Ascending aorta (tissue), 2 donors: ENCODE measurements around the gene RPRD2. TPM values are rescaled to one million over a fixed set of nuclear protein-coding genes. Genes with fewer than 3 reads are reported as not detected.
"Not testable (repeated sequence)": the region's sequence is repeated elsewhere in the genome, so short reads cannot be mapped to it uniquely, and the experiment has no call there.

Experiments
- DNase-seq, 2 donors: peaks; one replicate each; pipeline ENCODE4 v3.0.0-alpha.2; 2019; ENCODE audit warnings: low spot score in 2 of 2
- H3K27ac ChIP-seq, 2 donors: fragments of 200-600 bp; sonication (generic); one replicate each; pipeline ENCODE4 v1.5.1; 2016 to 2017; ENCODE audit warnings: mild to moderate bottlenecking in 1 of 2
- H3K27me3 ChIP-seq: fragments of 200-600 bp; sonication (generic); one replicate; pipeline ENCODE4 v1.5.1; 2017
- H3K36me3 ChIP-seq, 2 donors: fragments of 200-600 bp; sonication (generic); one replicate each; pipeline ENCODE4 v1.5.1; 2016
- H3K4me1 ChIP-seq, 2 donors: fragments of 200-600 bp; sonication (generic); one replicate each; pipeline ENCODE4 v1.5.1; 2016 to 2017; ENCODE audit warnings: mild to moderate bottlenecking in 1 of 2
- H3K4me3 ChIP-seq, 2 donors: fragments of 200-600 bp; sonication (generic); one replicate each; pipeline ENCODE4 v1.5.1; 2016 to 2017; ENCODE audit warnings: mild to moderate bottlenecking in 1 of 2
- H3K9me3 ChIP-seq, 2 donors: fragments of 200-600 bp; sonication (generic); one replicate each; pipeline ENCODE4 v1.5.1; 2016
- intact Hi-C: fragments of 100-400 bp; cut with DNase I; formaldehyde crosslinking; loops from one replicate; pipeline ENCODE4 v1.15.1; 2023
- total RNA-seq: library from RNA; depleted of rRNA; stranded (reverse); fragments of >200 nt; gene quantifications from one replicate; pipeline ENCODE4 v1.1.0, GENCODE V29; 2016
- TF ChIP-seq, protein P1 (sequence below), 3 experiments: fragments of 200-600 bp in 2 of 3; fragments of 450-650 bp in 1 of 3; sonication (generic) in 2 of 3; IDR thresholded peaks; one replicate each; pipeline ENCODE4 v1.5.1; 2016 to 2019; ENCODE audit warnings: antibody characterized with exemption in 3 of 3, mild to moderate bottlenecking in 1 of 3, moderate library complexity in 1 of 3

The RPRD2 gene
- total RNA-seq, 1 donor from 2014 or later: 13.7 TPM

- intact Hi-C loops: no loop called here
- H3K27ac ChIP-seq: no peak overlapping the region
- no peaks in the 10 kb centered on the region for H3K27me3 ChIP-seq
- no peaks in the 10 kb centered on the region for H3K4me1 ChIP-seq
- TF ChIP-seq, protein P1, sequence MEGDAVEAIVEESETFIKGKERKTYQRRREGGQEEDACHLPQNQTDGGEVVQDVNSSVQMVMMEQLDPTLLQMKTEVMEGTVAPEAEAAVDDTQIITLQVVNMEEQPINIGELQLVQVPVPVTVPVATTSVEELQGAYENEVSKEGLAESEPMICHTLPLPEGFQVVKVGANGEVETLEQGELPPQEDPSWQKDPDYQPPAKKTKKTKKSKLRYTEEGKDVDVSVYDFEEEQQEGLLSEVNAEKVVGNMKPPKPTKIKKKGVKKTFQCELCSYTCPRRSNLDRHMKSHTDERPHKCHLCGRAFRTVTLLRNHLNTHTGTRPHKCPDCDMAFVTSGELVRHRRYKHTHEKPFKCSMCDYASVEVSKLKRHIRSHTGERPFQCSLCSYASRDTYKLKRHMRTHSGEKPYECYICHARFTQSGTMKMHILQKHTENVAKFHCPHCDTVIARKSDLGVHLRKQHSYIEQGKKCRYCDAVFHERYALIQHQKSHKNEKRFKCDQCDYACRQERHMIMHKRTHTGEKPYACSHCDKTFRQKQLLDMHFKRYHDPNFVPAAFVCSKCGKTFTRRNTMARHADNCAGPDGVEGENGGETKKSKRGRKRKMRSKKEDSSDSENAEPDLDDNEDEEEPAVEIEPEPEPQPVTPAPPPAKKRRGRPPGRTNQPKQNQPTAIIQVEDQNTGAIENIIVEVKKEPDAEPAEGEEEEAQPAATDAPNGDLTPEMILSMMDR (IDR thresholded peaks at IDR 0.05): no peak
- no peaks in the 10 kb centered on the region for H3K9me3 ChIP-seq
- H3K4me3 ChIP-seq: no peak overlapping the region
- no peaks in the 10 kb centered on the region for H3K36me3 ChIP-seq
- no peak for DNase-seq
Observed at GRCh38 chr1:150392627-150393026, 28.7 kb downstream of the RPRD2 start.

GRCh38 chr1:150395115-150395514 lies 31.2 kb downstream of the RPRD2 start:
- intact Hi-C loops: not testable (repeated sequence)

GRCh38 chr1:150397392-150398032 lies 33.6 kb downstream of the RPRD2 start:
- DNase-seq: no peak
- TF ChIP-seq, protein P1 (IDR thresholded peaks at IDR 0.05): no peak
- intact Hi-C loops: no loop called here
- Histone ChIP-seq H3K4me3 (no peak overlapping the region), H3K4me1 (no peaks in the 10 kb centered on the region), H3K27me3 (no peaks in the 10 kb centered on the region), H3K27ac (no peak overlapping the region), H3K36me3 (no peaks in the 10 kb centered on the region), H3K9me3 (no peaks in the 10 kb centered on the region)

More at GRCh38 chr1:150395115-150395514, 31.2 kb downstream of the RPRD2 start:
- not testable (repeated sequence) for DNase-seq, H3K27me3 ChIP-seq, H3K4me1 ChIP-seq, H3K4me3 ChIP-seq, H3K36me3 ChIP-seq, H3K9me3 ChIP-seq, H3K27ac ChIP-seq

GRCh38 chr1:150404465-150404864 lies 40.5 kb downstream of the RPRD2 start:
- TF ChIP-seq, protein P1 (IDR thresholded peaks at IDR 0.05): no peak
- H3K36me3 ChIP-seq: no peaks in the 10 kb centered on the region
- DNase-seq: no peak
- intact Hi-C loops: no loop called here
- H3K27me3 ChIP-seq: no peaks in the 10 kb centered on the region
- peaks cover 0 to 4% of the 10 kb centered on the region in 2 donors for H3K4me1 ChIP-seq
- H3K27ac ChIP-seq: no peak overlapping the region
- no peak overlapping the region for H3K4me3 ChIP-seq
- no peaks in the 10 kb centered on the region for H3K9me3 ChIP-seq

DNA sequence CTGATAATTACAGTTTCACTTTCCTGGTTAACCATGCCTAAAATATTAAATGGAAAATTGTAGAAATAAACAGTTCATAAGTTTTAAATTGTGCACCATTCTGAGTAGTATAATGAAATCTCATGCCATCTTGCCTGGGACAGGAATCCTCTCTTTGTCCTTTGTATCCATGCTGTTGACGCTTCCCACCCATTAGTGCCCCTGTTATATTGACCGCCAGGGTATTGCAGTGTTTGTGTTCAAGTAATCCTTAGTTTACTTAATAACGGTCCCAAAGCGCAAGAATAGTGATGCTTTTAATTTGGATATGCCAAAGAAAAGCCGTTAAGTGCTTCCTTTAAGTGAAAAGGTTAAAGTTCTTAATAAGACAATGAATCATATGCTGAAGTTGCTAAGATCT lies 41.7 kb downstream of the RPRD2 start:
- no peak overlapping the region for H3K27ac ChIP-seq
- no peaks in the 10 kb centered on the region for H3K36me3 ChIP-seq
- peaks cover 0 to 4% of the 10 kb centered on the region in 2 donors for H3K4me1 ChIP-seq
- H3K4me3 ChIP-seq: no peak overlapping the region
- DNase-seq: no peak
- TF ChIP-seq, protein P1 (IDR thresholded peaks at IDR 0.05): no peak
- intact Hi-C loops: no loop called here
- H3K9me3 ChIP-seq: no peaks in the 10 kb centered on the region
- no peaks in the 10 kb centered on the region for H3K27me3 ChIP-seq

DNA sequence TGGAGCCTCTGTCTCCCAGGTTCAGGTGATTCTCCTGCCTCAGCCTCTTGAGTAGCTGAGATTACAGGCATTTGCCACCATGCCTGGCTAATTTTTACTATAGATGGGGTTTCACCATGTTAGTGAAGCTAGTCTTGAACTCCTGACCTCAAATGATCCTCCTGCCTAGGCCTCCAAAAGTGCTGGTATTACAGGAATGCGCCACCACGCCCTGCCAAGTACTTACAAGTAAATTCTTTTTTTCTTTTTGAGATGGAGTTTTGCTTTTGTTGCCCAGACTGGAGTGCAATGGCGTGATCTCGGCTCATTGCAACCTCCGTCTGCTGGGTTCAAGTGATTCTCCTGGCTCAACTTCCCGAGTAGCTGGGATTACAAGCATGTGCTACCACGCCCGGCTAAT lies 42.5 kb downstream of the RPRD2 start:
- peaks cover 0 to 4% of the 10 kb centered on the region in 2 donors for H3K4me1 ChIP-seq
- intact Hi-C loops: no loop called here

More for the DNA sequence above, 42.5 kb downstream of the RPRD2 start:
- Histone ChIP-seq H3K36me3 (no peaks in the 10 kb centered on the region), H3K27me3 (no peaks in the 10 kb centered on the region), H3K4me3 (no peak overlapping the region), H3K9me3 (no peaks in the 10 kb centered on the region), H3K27ac (no peak overlapping the region)
- DNase-seq: no peak
- TF ChIP-seq, protein P1 (IDR thresholded peaks at IDR 0.05): no peak
